22Rv1 (cell line): Measurements from ENCODE around the gene LIN37.

Experiments used
- CTCF ChIP-seq: fragments of 450-650 bp; IDR thresholded peaks from 2 replicates; pipeline ENCODE4 v1.5.1; 2017; ENCODE audit warnings: mild to moderate bottlenecking
- ZFX ChIP-seq: fragments of 450-650 bp; IDR thresholded peaks from 2 replicates; pipeline ENCODE4 v1.6.1; 2017; ENCODE audit warnings: antibody characterized with exemption, borderline replicate concordance

GRCh38 chr19:35745328-35746086, 2.9 kb upstream of the LIN37 start, which contains the start of the genes PSENEN and U2AF1L4:
- TF ChIP-seq CTCF = no peak
- no peak for TF ChIP-seq ZFX
